ENCODE data around the gene ADH1C. TPM values are rescaled to one million over a fixed set of nuclear protein-coding genes. Genes with fewer than 3 reads are reported as not detected.

The ADH1C gene
- total RNA-seq, 2 donors from 2014 or later, result 1.7 to 14.5 TPM

DNA sequence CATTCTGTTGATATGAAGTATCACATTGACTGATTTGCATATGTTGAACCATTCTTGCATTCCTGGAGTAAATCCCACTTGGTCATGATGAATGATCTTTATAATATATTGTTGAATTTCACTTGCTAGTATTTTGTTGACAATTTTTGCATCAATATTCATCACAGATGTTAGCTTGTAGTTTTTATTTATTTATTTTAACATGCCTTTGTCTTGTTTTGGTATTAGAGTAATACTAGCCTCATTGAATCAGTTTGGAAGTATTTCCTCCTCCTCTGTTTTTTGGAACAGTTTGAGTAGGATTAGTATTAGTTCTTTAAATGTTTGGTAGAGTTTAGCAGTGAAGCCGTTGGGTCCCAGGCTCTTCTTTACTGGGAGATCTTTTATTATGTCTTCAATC lies 13.9 kb upstream of the ADH1C start:
- H3K4me3 ChIP-seq, result no peak overlapping the region
- intact Hi-C loops (cut with DNase I), result no loop called here
- WGBS, result 87% methylated on average over 1 of the region's 1 CpG
- H3K36me3 ChIP-seq, result no peaks in the 10 kb centered on the region
- DNase-seq (ENCODE audit: low spot score), result no peak
- H3K27me3 ChIP-seq (replicated peaks; ENCODE audit: insufficient read depth), result no peaks in the 10 kb centered on the region
- no peak overlapping the region for H3K27ac ChIP-seq
- TF ChIP-seq CTCF (IDR thresholded peaks at IDR 0.05), result no peak
- TF ChIP-seq POLR2AphosphoS5 (IDR thresholded peaks at IDR 0.05), result no peak
- TF ChIP-seq POLR2A (IDR thresholded peaks at IDR 0.05), result no peak
- no peaks in the 10 kb centered on the region for H3K9me3 ChIP-seq
- H3K4me1 ChIP-seq (replicated peaks), result no peaks in the 10 kb centered on the region

DNA sequence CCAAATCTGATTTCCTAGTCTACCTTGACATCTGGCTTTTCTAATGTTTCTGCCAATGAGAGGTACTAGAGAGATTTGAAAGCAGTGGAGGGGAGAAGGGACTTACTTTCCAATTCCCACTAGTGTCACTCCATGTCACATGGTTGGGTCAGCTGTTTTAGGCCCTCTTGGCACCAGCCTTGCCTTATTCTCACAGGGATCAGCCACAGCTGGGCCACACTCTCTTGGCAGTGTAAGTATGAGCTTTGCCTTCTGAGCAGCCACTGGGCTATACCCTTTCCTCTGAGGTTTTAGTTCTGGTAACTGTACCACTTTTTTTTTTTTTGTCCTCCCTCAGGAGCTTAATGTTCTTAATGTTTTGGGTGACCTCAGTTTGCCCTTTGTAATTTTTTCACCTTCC lies 10.2 kb upstream of the ADH1C start:
- H3K27me3 ChIP-seq (replicated peaks; ENCODE audit: insufficient read depth), result no peaks in the 10 kb centered on the region
- intact Hi-C loops (cut with DNase I), result no loop called here
- no peaks in the 10 kb centered on the region for H3K36me3 ChIP-seq
- H3K4me1 ChIP-seq (replicated peaks), result no peaks in the 10 kb centered on the region
- H3K4me3 ChIP-seq, result no peak overlapping the region
- TF ChIP-seq CTCF (IDR thresholded peaks at IDR 0.05) (no peak), POLR2A (IDR thresholded peaks at IDR 0.05) (no peak), POLR2AphosphoS5 (IDR thresholded peaks at IDR 0.05) (no peak)
- no peak for DNase-seq (ENCODE audit: low spot score)
- no peak overlapping the region for H3K27ac ChIP-seq
- H3K9me3 ChIP-seq, result no peaks in the 10 kb centered on the region

DNA sequence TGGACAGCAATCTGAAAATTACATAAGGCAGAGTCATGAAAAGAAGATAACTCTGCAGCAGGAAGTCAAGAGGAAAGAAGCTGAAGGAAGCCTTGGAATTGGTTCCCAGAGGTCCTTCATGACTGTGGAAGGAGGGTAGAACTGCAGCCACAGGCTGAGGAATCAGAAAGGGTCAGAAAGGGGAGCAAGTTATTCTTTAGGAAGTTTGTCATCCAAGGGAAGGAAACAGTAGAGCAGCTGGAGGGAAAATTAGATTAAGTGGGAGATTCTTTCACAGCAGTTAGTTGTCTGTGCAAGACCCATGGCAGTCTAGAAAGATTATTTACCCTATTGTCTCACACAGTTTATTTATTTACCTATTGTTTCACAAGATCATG lies 9.3 kb upstream of the ADH1C start:
- no peaks in the 10 kb centered on the region for H3K9me3 ChIP-seq
- no peak overlapping the region for H3K27ac ChIP-seq
- no peaks in the 10 kb centered on the region for H3K27me3 ChIP-seq (replicated peaks; ENCODE audit: insufficient read depth)
- no peak for DNase-seq (ENCODE audit: low spot score)
- intact Hi-C loops (cut with DNase I), result no loop called here
- TF ChIP-seq CTCF (IDR thresholded peaks at IDR 0.05), result no peak
- no peak for TF ChIP-seq POLR2AphosphoS5 (IDR thresholded peaks at IDR 0.05)
- no peak for TF ChIP-seq POLR2A (IDR thresholded peaks at IDR 0.05)
- no peaks in the 10 kb centered on the region for H3K4me1 ChIP-seq (replicated peaks)
- no peak overlapping the region for H3K4me3 ChIP-seq
- no peaks in the 10 kb centered on the region for H3K36me3 ChIP-seq

- H3K36me3 ChIP-seq, result no peaks in the 10 kb centered on the region
- H3K4me3 ChIP-seq, result no peak overlapping the region
- H3K27me3 ChIP-seq (replicated peaks; ENCODE audit: insufficient read depth), result no peaks in the 10 kb centered on the region
- H3K9me3 ChIP-seq, result no peaks in the 10 kb centered on the region
- no peak for DNase-seq (ENCODE audit: low spot score)
- intact Hi-C loops (cut with DNase I), result no loop called here
- no peak for TF ChIP-seq POLR2A (IDR thresholded peaks at IDR 0.05)
- no peak overlapping the region for H3K27ac ChIP-seq
- H3K4me1 ChIP-seq (replicated peaks), result no peaks in the 10 kb centered on the region
Measured at GRCh38 chr4:99361268-99361898, 8.8 kb upstream of the ADH1C start.

- intact Hi-C loops (cut with DNase I), result no loop called here
- no peak for DNase-seq (ENCODE audit: low spot score)
- Histone ChIP-seq H3K9me3 (no peaks in the 10 kb centered on the region), H3K4me1 (replicated peaks) (no peaks in the 10 kb centered on the region), H3K4me3 (no peak overlapping the region), H3K36me3 (no peaks in the 10 kb centered on the region), H3K27ac (no peak overlapping the region), H3K27me3 (replicated peaks; ENCODE audit: insufficient read depth) (no peaks in the 10 kb centered on the region)
- TF ChIP-seq POLR2A (IDR thresholded peaks at IDR 0.05), result no peak
- no peak for TF ChIP-seq POLR2AphosphoS5 (IDR thresholded peaks at IDR 0.05)
- no peak for TF ChIP-seq CTCF (IDR thresholded peaks at IDR 0.05)
- WGBS, result 89% methylated on average over 21 of the region's 27 CpGs
Measured at GRCh38 chr4:99359480-99360204, 7.1 kb upstream of the ADH1C start.

Data from prostate gland (tissue), 2 donors.